Measurements from ENCODE around the gene SLC26A6. TPM values are rescaled to one million over a fixed set of nuclear protein-coding genes. Genes with fewer than 3 reads are reported as not detected.
A peak's percentile ranks its signal among the peaks of the same experiment; 100 is the strongest.

SLC26A6 gene
- total RNA-seq, 1 experiment from 2014 or later, result 55.1 TPM

- no peak for DNase-seq (ENCODE audit: low read depth, low spot score)
- ChIA-PET CTCF (interaction anchor here (1.0 to 2.2 kb wide), 4 partner anchors 12 to 264 kb away, joined by 4 to 8 read pairs (median 4); partner anchors contain the start of genes NCKIPSD and PFKFB4), RAD21 (ENCODE audit: low non-redundant PET in 1 of 2, low total read pairs in 2 of 2, uncharacterized antibody in 2 of 2, unreplicated experiment in 2 of 2) (interaction anchor here in 1 of 2 experiments (0.7 kb wide), 1 partner anchor 228 kb away, joined by 3 read pairs; no protein-coding TSS in a partner anchor), POLR2A (interaction anchor here (0.9 to 2.6 kb wide), 6 partner anchors 10 to 357 kb away, joined by 3 to 15 read pairs (median 4); partner anchors contain the start of genes NCKIPSD and SLC26A6)
- H3K79me2 ChIP-seq (ENCODE audit: insufficient read depth, low read length), result no peaks in the 10 kb centered on the region
- peak overlapping the region; percentile 76 for H3K4me2 ChIP-seq (ENCODE audit: low read length)
- peaks cover 8 to 20% of the 10 kb centered on the region in 2 experiments for H3K4me1 ChIP-seq (ENCODE audit: control insufficient read depth in 1 of 2, insufficient read depth in 2 of 2, low read length in 2 of 2)
- peak overlapping the region; percentile 55 to 56; a peak in 1 of 4 replicates for H3K4me3 ChIP-seq (replicated peaks in 1 of 2; ENCODE audit: low read depth in 1 of 2, low read length in 2 of 2)
- H3K27me3 ChIP-seq (ENCODE audit: insufficient read depth, low read length), result no peaks in the 10 kb centered on the region
- H3K9me2 ChIP-seq (ENCODE audit: insufficient read depth), result no peaks in the 10 kb centered on the region
- H2AFZ ChIP-seq (ENCODE audit: low read depth, low read length, poor library complexity, severe bottlenecking), result no peak overlapping the region
- TF ChIP-seq EZH2phosphoT487 (IDR thresholded peaks at IDR 0.05; ENCODE audit: borderline replicate concordance) (no peak), FOSL1 (IDR thresholded peaks at IDR 0.05; ENCODE audit: low read depth) (no peak), ELF1 (IDR thresholded peaks at IDR 0.05; ENCODE audit: borderline replicate concordance, low read depth) (no peak), ZBTB33 (IDR thresholded peaks at IDR 0.05; ENCODE audit: extremely low read depth, insufficient replicate concordance, low read length) (no peak), POLR2A (IDR thresholded peaks at IDR 0.05; ENCODE audit: borderline replicate concordance, extremely low read depth, insufficient read depth, insufficient read length) (no peak), EGR1 (IDR thresholded peaks at IDR 0.05; ENCODE audit: low read depth) (no peak), ZNF274 (IDR thresholded peaks at IDR 0.05; ENCODE audit: low read depth, low read length) (no peak), SIN3A (IDR thresholded peaks at IDR 0.05; ENCODE audit: low read depth) (no peak), JUND (IDR thresholded peaks at IDR 0.05) (no peak), POLR2AphosphoS5 (IDR thresholded peaks at IDR 0.05; ENCODE audit: low read depth, low read length) (no peak), REST (IDR thresholded peaks at IDR 0.05; ENCODE audit: low read depth) (no peak), YY1 (IDR thresholded peaks at IDR 0.05; ENCODE audit: extremely low read depth, insufficient replicate concordance, low read depth, low read length) (no peak), CTCF (IDR thresholded peaks at IDR 0.05 in 2 of 3, conservative IDR thresholded peaks at IDR 0.05 in 1 of 3; ENCODE audit: borderline replicate concordance in 1 of 3, insufficient read depth in 1 of 3, low read depth in 2 of 3, low read length in 2 of 3) (no peak), MAX (IDR thresholded peaks at IDR 0.05) (no peak), EZH2 (IDR thresholded peaks at IDR 0.05) (no peak), CBX3 (IDR thresholded peaks at IDR 0.05; ENCODE audit: low read depth) (no peak), TCF7L2 (IDR thresholded peaks at IDR 0.05; ENCODE audit: borderline replicate concordance, extremely low read depth, insufficient read depth, insufficient read length) (no peak), ATF3 (IDR thresholded peaks at IDR 0.05) (no peak)
- no peaks in the 10 kb centered on the region for H4K20me1 ChIP-seq (ENCODE audit: insufficient read depth)
- peak overlapping the region; percentile 77 for H3K27ac ChIP-seq (ENCODE audit: low read depth, low read length)
- no peaks in the 10 kb centered on the region for H3K36me3 ChIP-seq (ENCODE audit: control insufficient read depth in 1 of 2, insufficient read depth in 2 of 2, low read length in 2 of 2)
- H3K9me3 ChIP-seq (ENCODE audit: control insufficient read depth in 1 of 2, insufficient read depth in 1 of 2, low read depth in 1 of 2, low read length in 2 of 2), result peaks cover 0 to under 1% of the 10 kb centered on the region in 2 experiments; a peak in 1 of 4 replicates
- BruUV-seq (replicated peaks), result no TSS peak
- peak overlapping the region; percentile 75; the same call in 1 of the 2 replicates for H3K9ac ChIP-seq (ENCODE audit: low read length)
- ATAC-seq, result no peak
- intact Hi-C loops (cut with micrococcal nuclease), result loop anchor here (10.0 kb wide), 1 partner anchor 109 kb away; the partner anchor contains the start of gene PFKFB4
These were observed 29.0 kb upstream of the SLC26A6 start for GRCh38 chr3:48664313-48664644.
